ENCODE results near the gene C19orf25.
A peak's percentile ranks its signal among the peaks of the same experiment; 100 is the strongest.
"Not testable (repeated sequence)": the region's sequence is repeated elsewhere in the genome, so short reads cannot be mapped to it uniquely, and the experiment has no call there.

C19orf25 gene

DNA sequence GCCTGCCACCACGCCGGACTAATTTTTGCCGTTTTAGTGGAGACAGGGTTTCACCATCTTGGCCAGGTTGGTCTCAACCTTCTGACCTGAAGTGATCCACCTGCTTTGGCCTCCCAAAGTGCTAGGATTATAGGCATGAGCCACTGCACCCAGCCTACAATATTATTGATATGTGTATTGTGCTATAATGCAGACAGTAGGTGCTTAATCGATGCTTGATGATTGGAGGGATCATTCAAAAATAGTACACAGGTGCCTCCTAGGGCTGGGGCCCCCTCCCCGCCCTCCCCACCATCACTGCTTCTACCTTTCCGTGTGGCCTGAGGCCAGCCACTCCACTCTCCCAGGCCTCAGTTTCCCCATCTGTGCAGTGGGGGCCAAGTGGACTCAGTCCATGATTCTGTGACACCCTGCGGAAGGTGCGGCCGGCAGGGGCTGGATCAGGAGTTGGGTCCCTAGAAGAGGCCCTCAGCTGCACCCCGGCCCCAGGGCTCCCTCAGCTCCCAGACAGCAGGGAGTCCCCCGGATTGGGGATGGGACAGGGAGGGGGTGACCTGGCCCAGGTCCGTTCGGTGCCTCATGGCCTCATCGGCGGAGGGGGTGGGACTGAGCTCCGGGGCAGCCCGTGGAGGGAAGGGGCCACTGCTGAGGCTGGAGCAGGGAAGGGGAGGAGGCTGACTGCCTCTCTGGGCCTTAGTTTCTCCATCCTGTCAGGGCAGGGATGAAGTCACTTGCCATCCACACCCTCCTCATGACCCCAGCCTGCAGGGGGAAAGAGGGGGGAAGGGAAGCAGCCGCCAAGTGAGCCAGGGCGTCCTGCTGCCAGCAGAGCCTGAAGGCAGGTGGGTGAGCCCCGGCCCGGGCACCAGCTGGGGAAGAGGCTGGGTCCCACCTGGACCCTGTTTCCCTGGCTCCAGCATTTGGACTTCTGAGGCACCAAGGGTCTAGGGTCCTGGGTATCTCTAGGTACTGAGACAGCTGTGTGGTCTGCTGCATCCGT, 32.6 kb upstream of the C19orf25 start:
- DNase-seq: no peak

DNA sequence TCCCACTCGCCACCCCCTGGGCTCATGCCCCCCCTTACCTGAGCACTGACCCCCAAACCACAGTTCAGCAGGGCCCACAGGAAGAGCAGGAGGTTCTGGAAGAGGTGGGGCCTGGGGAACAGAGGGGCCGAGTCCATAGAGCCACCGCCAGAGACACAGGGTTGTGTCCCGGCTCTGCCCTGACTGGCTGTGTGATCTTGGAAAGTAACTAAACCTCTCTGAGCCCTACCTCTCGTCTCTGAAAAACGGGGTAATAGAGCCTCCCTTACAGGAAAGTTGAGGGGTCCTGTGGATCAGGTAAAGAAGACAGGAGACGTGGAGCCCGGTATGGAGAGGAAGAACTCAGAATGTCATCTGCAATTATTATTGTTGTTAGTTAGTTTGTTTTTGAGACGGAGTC, 31.8 kb upstream of the C19orf25 start:
- DNase-seq: no peak

DNA sequence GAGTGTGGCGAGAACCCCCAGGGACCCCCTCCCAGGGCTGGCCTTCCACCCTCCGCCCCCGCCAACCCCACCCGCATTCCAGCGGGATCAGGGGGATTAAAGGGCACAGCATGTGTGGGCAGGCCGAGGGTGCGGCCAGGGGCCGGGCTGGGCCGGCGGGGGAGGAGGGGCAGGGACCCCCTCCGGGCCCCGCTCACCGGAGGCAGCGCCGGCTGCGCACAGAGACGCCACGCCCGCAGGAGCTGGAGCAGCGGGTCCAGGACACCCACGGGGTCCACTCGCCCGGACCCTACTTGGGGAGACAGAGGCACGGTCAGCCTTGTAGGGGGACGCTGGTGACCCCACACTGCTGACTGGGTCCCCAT, 31.4 kb upstream of the C19orf25 start:
- no peak for DNase-seq

DNA sequence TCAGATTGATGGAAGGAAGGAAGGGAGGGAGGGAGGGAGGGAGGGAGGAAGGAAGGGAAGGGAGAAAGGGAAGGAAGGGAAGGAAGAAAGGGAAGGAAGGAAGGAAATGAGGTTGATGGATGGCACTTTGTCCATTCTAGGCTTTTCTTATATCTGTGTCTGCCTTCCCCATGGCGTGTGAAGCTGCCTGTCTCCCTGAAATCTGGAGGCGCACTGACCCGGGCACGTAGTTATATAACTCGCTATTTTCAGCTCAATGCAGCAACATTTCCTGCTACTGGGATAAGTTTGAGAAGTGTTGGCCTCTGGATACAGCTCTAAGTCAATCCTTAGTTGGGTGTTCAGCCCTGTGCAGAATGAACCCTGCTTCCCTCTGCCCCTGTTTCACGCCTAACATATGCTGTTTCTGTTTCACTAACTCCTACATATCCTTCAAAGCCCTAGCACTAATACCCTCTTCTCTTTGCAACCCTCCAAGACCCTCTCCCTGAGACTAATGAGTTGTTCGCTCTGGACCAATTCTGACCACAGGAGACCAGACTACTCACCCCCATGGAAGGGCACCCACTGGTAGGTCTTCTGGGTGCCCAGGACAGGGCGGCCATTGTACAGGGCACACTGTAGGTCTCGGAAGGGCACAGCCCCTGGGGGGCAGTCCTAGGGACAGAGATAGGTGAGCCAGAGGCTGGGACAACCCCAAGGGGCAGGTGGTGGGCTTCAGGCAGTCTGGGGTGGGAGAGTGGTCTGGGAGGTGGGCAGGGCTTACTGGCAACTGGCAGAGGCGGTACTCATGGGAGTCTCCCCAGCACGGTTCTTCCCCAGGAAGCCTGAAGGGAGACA, 30.8 kb upstream of the C19orf25 start:
- DNase-seq: no peak

DNA sequence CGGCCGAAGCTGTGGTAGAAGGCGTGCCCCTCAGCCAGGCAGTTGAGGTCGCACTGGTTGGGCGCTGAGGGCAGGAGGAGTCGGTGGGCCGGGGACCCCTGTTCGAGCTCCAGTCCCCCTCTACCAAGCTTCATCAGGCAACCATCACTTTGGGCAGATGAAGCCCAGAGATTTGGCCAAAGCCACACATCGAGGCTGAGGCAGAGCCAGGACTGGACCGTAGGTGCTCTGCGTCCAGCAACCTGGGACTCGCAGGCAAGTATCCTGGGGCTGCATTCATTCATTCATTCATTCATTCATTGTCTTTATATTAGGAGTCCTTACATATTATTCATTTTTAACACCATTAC, 29.5 kb upstream of the C19orf25 start:
- DNase-seq: no peak

DNA sequence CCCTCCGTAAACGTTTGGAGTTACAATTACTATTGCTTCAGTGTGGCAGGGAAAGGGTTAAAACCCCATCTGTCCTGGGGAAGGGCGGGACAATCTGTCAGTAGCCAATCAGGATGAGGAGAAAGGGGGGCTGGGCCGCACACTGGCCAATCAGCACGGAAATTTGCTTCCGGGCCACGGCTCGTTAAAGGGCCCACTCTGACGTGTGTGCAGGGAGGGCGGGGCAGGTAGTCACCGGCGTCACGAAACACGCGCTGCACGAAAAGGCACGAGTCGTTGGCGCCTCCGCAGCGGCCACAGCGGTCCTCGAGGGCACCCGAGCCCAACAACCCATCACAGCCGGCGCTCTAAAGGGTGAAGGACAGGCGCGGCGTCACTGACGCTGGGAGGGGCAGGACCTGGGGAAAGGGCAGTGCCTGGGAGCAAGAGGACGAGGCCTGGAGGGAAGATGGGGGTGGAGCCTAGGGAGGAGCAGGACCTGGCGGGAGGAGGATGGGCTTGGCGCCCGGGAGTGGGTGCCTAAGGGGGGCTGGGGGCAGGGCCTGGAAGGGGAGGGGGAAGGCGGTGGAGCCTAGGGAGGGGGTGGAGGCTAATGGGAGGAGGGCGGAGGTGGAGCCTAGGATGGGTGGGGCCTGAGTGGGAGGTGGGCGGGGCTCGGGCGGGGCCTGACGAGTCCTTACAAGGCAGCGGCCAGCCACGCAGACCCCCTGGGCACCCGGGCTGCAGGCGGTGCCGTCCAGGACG, 28.9 kb upstream of the C19orf25 start:
- DNase-seq: peak; percentile 98 to 99

DNA sequence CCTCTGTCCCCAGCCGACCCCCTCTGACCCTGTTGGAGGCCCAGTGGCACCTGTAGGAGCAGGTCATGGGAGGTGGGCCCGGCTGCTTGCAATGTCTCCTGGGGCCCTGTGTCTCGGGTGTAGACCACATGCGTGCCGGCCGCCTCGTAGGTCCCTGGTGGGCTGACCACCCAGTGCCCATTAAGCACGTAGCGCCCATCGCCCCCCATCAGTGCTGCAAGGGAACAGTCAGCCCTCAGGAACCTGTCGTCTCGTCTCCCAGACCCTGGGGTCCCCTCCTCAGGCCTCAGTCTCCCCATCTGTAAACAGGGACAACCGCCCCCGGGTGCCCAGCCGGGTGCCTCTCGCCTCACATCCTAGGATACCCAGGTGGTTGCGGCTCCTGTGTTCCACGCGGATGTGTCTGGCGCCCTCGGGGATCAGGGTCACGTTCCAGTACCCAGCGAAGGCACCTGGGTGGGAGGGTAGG, 28.2 kb upstream of the C19orf25 start:
- DNase-seq: no peak

DNA sequence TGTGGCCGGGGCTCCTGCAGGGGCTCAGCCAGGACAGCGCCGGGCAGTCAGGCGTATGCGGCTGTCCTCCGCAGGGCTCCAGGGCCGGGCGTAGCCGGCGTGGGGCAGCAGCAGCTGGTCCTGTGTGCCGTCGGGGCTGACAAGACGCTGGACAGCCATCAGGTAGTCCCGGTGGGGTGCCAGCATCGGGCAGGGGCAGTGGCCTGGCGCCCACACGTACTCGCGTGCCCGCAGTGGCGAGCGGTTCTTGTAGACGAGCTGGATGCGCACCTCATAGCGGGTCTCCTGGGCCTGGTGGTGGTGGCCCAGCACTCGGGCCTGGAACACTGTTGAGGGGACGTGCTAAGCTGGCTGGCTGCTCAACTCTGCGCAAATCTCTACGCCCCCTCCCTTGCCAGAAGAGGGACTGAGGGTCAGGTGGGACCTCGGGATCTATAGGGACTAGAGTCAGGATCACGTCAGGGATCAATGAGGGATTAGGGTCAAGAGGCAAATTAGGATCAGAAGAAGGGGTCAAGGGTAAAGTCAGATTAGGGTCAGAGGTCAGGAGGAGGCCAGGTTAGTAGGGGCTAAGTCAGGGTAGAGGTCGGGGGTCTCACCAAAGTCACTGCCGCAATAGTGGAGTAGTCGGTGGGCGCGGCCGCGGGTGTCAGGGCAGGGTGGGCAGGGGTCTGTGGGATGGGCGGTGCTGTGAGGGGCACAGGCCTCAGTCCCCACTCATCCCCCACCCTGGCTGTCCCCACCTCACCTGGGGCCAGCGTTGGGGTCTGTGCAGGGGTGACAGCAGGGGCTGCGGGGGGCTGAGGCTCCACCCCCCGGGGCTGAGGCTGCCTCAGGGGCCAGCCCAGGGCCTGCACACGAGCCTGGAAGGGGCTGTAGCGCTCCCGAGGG, 27.2 kb upstream of the C19orf25 start:
- no peak for DNase-seq

DNA sequence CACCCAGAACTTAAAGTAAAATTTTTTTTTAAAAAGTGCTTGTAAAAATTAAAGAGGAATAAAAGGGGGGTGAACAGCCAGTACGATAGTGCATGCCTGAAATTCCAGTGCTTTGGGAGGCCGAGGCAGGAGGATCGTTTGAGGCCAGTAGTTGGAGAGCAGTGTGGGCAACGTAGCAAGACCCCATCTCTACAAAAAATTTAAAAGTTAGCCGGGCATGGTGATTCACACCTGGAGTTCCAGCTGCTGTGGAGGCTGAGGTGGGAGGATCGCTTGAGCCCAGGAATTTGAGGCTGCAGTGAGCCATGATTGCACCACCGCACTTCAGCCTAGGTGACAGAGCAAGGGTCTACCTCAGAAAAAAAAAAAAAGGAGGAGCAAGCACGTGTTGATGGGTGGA, 26.0 kb upstream of the C19orf25 start:
- no peak for DNase-seq

DNA sequence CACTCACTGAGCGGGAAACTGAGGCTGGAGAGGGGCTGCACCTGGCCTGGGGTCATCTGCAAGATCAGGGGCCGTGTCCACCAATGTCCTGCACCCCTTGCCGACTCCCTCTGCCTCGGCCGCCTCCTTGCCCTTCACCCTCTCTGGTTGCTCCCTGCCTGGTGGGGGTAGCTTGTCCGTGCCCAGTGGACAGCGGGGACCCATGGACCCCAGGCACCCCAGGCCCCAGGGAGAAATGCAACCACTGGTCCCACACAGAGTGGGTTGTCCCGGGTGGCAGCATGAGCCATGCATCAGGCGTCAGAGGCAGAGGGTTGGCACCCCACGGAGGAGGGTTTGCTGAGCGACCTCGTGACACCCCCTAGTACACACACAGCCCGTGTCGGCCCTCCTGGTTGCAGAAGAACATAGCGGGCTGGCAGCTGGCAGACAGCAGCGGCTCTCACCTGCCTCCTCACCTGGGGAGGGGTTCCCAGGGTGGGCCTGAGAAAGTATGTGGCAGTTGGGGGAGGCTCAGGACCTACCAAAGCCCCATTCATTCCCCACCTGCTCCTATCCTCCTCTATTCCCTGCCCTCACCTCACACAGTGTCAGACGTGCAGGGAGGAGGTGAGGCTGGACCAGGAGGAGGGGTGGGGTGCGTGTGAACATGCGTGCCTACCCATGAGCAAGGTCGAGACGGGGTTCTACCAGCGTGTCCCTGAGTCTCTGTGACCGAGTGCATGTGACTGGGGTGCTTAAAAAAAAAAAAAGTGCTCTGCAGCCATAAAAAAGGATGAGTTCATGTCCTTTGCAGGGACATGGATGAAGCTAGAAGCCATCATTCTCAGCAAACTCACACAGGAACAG, 25.1 kb upstream of the C19orf25 start:
- DNase-seq: no peak

DNA sequence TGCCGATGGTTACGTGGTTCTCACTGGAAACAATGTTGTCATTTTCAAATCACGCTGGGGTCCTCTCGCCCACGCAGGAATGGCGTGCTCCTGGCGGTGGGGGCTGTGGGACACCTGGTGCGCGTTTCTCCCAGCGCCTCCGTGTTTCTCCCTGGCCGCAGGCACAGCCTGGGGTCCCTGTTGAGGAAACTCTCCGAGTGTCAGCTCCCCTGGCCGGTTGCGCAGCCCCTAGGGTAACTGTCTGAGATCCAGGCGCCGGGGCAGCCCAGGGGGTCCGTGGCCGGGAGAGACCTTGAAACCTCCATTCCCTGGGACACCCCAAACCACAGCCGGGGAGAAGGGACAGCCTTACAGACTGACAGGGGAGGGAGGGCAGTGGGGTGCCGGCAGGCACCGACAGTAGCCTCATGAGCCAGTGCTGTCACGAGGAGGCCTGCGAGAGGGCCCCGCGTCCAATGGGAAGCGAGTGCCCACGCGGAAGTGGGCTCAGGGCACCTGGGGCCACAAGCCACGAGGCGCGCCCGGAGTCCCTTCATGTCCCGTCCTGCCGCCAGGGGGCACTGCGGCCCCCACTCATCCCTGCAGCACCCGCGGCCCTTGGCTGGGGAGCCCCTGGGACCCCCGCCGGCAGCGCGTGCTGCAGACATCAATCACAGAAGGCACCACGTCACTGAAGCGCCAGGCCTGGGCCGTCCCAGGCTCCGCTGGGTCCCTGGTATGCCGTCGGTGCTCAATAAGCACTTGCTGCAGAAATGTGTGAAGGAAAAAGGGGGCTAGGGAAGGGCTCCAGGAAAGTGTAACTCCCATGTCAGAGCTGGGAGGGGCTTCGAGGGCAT, 24.3 kb upstream of the C19orf25 start:
- DNase-seq: peak; percentile 27 to 64

DNA sequence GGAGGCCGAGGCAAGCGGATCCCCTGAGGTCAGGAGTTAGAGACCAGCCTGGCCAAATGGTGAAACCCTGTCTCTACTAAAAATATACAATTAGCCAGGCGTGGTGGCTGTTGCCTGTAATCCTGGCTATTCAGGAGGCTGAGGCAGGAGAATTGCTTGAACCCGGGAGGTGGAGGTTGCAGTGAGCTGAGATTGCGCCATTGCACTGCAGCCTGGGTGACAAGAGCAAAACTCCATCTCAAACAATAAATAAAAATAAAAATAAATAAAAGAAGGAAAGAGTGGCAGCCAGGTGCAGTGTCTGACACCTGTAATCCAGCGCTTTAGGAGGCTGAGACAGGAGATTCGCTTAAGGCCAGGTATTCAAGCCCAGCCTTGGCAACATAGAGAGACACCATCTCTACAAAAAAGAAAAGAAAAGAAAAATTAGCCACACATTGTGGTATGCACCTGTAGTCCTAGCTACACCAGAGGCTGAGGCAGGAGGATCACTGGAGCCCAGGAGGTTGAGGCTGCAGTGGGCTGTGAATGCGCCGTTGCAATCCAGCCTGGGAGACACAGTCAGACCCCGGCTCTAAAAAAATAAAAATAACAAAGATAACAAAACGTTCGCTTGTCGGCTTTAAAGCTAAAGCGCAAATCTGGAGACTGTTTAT, 23.5 kb upstream of the C19orf25 start:
- DNase-seq: no peak

DNA sequence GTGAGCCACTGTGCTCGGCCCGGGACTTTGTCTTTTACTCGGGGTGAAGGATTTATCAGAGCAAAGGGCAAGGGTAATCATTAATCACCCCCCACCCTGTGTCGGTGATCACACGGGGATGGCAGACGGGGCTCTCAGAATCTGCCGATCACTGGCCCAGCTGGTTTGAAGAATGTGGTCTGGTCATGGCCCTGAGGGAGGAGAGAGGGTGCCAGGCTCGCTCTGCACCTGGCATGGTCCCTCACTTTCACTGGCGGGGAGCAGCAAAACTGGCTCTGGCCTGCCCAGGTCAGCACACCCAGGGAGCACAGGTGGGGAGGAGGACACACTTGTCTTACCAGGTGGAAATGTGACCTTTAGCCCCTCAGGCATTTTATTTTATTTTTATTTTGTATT, 22.2 kb upstream of the C19orf25 start:
- DNase-seq: no peak

DNA sequence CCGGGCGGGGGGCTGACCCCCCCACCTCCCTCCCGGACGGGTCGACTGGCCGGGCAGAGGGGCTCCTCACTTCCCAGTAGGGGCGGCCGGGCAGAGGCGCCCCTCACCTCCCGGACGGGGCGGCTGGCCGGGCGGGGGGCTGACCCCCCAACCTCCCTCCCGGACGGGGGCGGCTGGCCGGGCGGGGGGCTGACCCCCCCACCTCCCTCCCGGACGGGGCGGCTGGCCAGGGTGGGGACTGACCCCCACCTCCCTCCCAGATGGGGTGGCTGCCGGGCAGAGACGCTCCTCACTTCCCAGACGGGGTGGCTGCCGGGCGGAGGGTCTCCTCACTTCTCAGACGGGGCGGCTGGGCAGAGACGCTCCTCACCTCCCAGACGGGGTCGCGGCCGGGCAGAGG, 20.2 kb upstream of the C19orf25 start:
- DNase-seq: not testable (repeated sequence)

DNA sequence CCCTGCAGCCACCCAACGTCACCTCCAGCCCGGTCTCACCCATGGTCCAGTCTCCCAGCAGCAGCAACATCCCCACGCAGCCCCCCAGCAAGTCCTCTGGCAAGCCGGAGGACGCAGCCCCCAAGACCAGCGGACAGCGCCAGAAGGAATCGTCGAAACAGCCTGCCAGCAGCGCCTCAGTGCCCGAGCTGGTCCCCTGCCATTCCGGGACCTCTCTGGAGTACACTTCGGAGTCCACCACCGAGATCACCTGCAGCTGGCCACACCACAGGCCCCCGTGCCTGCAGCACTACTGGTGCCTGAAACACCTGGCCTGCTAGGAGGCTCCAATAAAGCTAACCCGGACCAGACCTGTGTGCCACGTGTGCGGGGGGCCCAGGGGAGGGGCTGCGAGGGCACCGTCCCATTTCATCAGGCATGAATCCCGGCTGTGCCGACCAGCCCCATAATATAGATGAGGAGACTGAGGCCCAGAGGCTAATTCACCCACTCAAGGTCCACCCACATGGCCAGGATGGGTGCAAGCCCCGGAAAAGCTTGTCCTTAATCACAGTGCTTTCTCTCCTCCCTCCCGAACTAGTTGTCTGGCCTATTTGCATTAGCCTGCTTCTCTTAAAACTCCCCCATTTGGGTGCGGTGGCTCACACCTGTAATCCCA, 18.7 kb upstream of the C19orf25 start:
- DNase-seq: no peak

DNA sequence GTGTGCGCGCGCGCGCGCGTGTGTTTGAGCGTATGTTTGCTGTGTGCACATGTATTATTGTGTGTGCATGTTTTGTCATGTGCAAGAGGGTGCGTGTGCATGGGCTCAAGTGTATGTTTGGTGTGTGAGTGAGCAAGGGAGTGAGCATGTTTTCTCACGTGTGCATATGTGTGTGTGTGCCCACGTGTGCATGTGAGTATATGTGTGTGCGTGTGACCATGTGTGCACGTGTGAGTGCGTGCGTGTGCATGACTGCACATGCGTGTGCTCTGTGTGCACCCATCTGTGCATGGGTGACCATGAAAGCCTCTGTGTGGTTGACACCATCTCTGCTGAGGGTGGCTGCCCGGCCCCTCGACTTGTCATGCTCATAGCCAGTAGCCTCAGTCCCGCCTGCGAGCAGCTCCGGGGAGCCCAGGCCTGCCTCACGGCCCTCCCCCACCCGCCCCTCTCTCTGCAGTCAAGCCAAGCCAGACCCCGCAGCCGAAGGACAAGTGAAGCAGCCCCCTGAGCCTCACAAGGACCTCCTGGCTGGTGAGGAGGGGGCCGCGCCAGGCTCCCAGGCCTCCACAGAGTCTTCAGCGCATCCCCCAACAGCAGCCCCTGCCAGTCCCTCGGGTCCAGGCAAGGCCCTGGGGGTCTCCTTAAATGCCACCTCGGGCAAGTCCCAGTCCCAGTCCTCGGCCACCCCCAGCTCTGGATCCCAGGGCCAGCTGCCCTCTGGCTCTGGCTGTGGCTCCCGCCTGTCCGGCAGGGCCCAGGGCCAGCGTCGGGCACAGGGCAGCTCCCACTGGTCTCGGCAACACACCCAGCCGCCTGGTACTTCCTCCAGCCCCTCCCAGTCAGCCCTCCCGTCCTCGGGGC, 17.9 kb upstream of the C19orf25 start:
- no peak for DNase-seq

DNA sequence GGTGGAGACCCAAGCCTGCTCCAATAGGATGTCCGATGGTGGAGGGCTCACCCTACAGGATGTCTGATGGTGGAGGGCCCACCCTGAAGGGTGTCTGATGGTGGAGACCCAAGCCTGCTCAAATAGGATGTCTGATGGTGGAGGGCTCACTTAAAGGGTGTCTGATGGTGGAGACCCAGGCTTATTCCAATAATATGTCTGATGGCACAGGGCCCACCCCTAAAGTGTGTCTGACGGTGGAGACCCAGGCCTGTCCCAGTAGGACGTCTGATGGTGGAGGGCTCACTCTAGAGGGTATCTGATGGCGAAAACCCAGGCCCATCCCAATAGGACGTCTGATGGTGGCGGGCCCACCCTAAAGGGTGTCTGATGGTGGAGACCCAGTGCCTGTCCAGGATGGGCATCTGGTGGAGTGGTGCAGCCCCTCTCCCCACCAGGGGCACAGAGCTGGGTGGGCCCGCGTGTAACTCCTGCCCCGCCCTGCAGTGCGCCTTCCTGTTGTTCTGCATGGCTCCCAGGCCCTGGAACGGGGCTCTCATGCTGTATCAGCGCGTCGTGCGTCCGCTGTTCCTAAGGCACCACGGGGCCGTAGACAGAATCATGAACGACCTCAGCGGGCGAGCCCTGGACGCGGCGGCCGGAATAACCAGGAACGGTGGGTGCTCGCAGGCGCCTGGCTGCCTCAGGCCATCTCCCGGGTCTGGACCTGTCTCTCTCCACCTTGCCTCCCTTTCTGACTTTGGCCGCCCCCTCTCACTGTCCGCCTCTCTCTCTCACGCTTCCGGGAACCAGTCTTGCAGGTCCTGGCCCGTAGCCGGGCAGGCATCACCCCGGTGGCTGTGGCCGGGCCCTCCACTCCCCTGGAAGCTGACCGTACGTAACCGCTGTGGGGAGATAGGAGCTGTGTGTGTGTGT, 17.0 kb upstream of the C19orf25 start:
- DNase-seq: no peak

All from NCI-H446 (cell line).